Common myeloid progenitor, CD34-positive (primary cell): ENCODE results near the gene PDLIM5.
A peak's percentile ranks its signal among the peaks of the same experiment; 100 is the strongest.

Experiments
- CTCF ChIA-PET: fragments of 350-600 bp; sonication (Branson Sonifier 250); formaldehyde crosslinking; loops from one replicate; lab custom pipeline; 2021; ENCODE audit warnings: antibody characterized with exemption; lab: Charles Lee
- POLR2A ChIA-PET: fragments of 350-600 bp; sonication (Branson Sonifier 250); formaldehyde crosslinking; loops from one replicate; lab custom pipeline; 2021; ENCODE audit warnings: antibody characterized with exemption; lab: Charles Lee
- DNase-seq, 3 donors: peaks; one replicate each; pipeline versions ENCODE4 v3.0.0 to v3.0.0-alpha.2; 2013
- H3K27ac ChIP-seq, 2 experiments: 1 replicate in 1 of 2; 2 replicates in 1 of 2; pipeline ENCODE4 v1.7.0; 2013; ENCODE audit warnings: inconsistent platforms in 2 of 2, low read length in 2 of 2, mild to moderate bottlenecking in 2 of 2, low read depth in 1 of 2, moderate library complexity in 1 of 2; ENCODE audit not compliant: severe bottlenecking in 2 of 2, insufficient read depth in 1 of 2, poor library complexity in 1 of 2
- H3K27me3 ChIP-seq, 5 experiments: replicated peaks in 2 of 5; 1 replicate in 3 of 5; 2 replicates in 2 of 5; pipeline versions ENCODE4 v1.6.1 to v1.7.0; 2013; ENCODE audit warnings: low read length in 4 of 5, mild to moderate bottlenecking in 2 of 5, moderate library complexity in 2 of 5, inconsistent platforms in 1 of 5; ENCODE audit not compliant: insufficient read depth in 5 of 5, control insufficient read depth in 4 of 5
- H3K36me3 ChIP-seq, 4 experiments: 1 replicate in 2 of 4; 2 replicates in 2 of 4; pipeline versions ENCODE4 v1.6.1 to v1.7.0; 2013; ENCODE audit warnings: low read length in 3 of 4, control low read depth in 1 of 4, mild to moderate bottlenecking in 1 of 4; ENCODE audit not compliant: control insufficient read depth in 4 of 4, insufficient read depth in 4 of 4
- H3K4me1 ChIP-seq, 4 experiments: 1 replicate in 3 of 4; 2 replicates in 1 of 4; pipeline versions ENCODE4 v1.6.1 to v1.7.1; 2013; ENCODE audit warnings: low read length in 3 of 4, mild to moderate bottlenecking in 3 of 4, control low read depth in 1 of 4, inconsistent platforms in 1 of 4, moderate library complexity in 1 of 4; ENCODE audit not compliant: control insufficient read depth in 4 of 4, insufficient read depth in 4 of 4; ENCODE audit errors: control extremely low read depth in 1 of 4
- H3K4me3 ChIP-seq, 7 experiments: 1 replicate in 4 of 7; 2 replicates in 3 of 7; pipeline versions ENCODE4 v1.5.1 to v1.7.0; 2013; ENCODE audit warnings: mild to moderate bottlenecking in 7 of 7, low read length in 6 of 7, moderate library complexity in 6 of 7, inconsistent platforms in 2 of 7, low read depth in 2 of 7, control low read depth in 1 of 7; ENCODE audit not compliant: insufficient read depth in 4 of 7, control insufficient read depth in 1 of 7; ENCODE audit errors: extremely low read depth in 1 of 7
- H3K9me3 ChIP-seq, 5 experiments: 1 replicate in 4 of 5; 2 replicates in 1 of 5; pipeline versions ENCODE4 v1.6.1 to v1.7.1; 2013; ENCODE audit warnings: low read length in 4 of 5, mild to moderate bottlenecking in 2 of 5, inconsistent platforms in 1 of 5, low read depth in 1 of 5, moderate library complexity in 1 of 5; ENCODE audit not compliant: control insufficient read depth in 4 of 5, insufficient read depth in 2 of 5; ENCODE audit errors: control extremely low read depth in 1 of 5
- WGBS: methylation state at CpG from one replicate; pipeline ENCODE4 v1.1.5; 2013; ENCODE audit not compliant: insufficient coverage; 5-methylcytosine and 5-hydroxymethylcytosine counted together

PDLIM5 gene

DNA sequence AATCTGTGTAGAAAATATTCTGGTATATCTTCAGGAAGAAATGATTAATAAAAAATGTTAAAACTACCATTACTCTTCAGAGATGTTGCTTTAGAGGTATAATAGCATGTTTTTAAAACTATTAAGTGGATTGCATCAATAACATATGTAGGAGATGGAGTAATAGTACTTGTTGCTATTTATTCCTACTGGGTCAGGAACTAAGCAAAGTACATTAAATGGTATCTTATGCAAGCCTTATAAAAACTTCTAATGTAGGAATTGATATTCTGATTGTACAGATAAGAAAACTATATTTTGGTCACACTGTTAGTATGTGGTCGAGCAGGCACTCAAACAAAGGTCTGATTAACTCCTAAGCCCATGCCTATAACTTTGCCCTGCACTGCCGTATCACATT, 31.4 kb upstream of the PDLIM5 start:
- Histone ChIP-seq H3K27me3 (no peaks in the 10 kb centered on the region), H3K27ac (no peak overlapping the region), H3K4me1 (no peaks in the 10 kb centered on the region), H3K4me3 (no peak overlapping the region), H3K9me3 (peaks cover 0 to 21% (median 3%) of the 10 kb centered on the region in 5 experiments), H3K36me3 (no peaks in the 10 kb centered on the region)
- ChIA-PET POLR2A (no interaction called here), CTCF (no interaction called here)
- no peak for DNase-seq
- WGBS: 90% methylated on average over 2 of the region's 2 CpGs

DNA sequence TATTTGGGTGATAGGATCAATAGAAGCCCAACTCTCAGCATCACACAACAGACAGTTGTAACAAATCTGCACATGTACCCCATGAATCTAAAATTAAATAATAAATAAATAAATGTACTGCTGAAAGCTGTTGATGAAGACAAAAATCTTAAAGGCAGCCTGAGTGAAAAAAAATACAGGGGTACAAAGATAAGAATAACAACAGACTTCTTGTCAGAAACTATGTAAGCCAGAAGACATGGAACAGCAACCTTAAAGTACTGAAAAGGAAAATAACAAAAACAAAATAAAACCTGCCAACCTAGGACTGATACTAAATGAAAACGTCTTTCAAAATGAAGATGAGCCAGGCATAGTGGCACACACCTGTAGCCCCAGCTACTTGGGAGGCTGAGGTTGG, 25.0 kb upstream of the PDLIM5 start:
- CTCF ChIA-PET: no interaction called here
- no CpG with 5 or more reads among the region's 1 CpG for WGBS
- no peaks in the 10 kb centered on the region for H3K4me1 ChIP-seq
- no peaks in the 10 kb centered on the region for H3K27me3 ChIP-seq
- peaks cover 0 to 35% (median 0%) of the 10 kb centered on the region in 5 experiments for H3K9me3 ChIP-seq
- peak; percentile 5 to 55 (median 34) for DNase-seq
- POLR2A ChIA-PET: no interaction called here
- no peak overlapping the region for H3K4me3 ChIP-seq
- H3K27ac ChIP-seq: no peak overlapping the region
- no peaks in the 10 kb centered on the region for H3K36me3 ChIP-seq

DNA sequence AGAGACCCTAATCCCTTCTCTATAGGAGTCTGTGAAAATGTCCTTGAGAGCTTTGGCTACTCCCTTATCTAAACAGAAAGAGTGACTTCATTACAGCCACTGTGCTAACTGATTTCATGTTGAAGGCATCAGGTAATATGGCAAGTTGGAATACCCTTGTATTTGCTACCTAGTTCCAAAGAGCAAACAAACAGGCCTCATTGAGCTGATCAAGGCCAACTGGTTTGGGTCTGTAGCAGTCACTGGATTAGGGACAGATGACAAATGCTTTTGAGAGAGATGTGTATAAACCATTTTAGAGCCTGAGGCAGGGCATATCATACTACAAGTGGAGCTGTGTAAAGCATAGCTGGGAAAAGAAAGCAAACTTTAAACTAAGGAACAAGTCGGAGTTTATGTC, 22.9 kb upstream of the PDLIM5 start:
- H3K9me3 ChIP-seq: peaks cover 0 to 33% (median 0%) of the 10 kb centered on the region in 5 experiments
- ChIA-PET POLR2A (no interaction called here), CTCF (interaction anchor here (0.7 to 1.6 kb wide), 4 partner anchors 10 to 91 kb away, joined by 3 to 4 read pairs (median 3); no protein-coding TSS in a partner anchor)
- WGBS: 100% methylated on average over 1 of the region's 1 CpG
- H3K27ac ChIP-seq: no peak overlapping the region
- no peak for DNase-seq
- no peaks in the 10 kb centered on the region for H3K27me3 ChIP-seq
- H3K36me3 ChIP-seq: no peaks in the 10 kb centered on the region
- no peak overlapping the region for H3K4me3 ChIP-seq
- H3K4me1 ChIP-seq: no peaks in the 10 kb centered on the region

DNA sequence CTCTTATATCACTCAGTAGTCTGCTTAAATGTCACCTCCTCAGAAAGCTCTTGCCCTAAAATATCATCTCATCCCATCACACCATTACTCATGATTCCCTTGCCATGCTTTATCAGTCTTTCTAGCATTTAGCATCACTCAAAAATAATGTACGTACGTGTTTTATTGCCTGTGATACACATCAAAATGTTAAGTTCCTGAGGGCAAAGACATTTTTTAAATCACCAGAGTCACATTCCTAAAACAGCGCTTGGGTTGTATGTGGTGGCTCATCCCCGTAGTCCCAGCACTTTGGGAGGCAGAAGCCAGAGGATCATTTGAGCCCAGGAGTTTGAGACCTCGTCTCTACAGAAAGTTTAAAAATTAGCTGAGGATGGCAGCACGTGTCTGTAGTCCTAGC, 21.3 kb upstream of the PDLIM5 start:
- 94% methylated on average over 5 of the region's 6 CpGs for WGBS
- DNase-seq: no peak
- CTCF ChIA-PET: interaction anchor here (0.9 to 1.2 kb wide), 2 partner anchors 23 kb away, joined by 4 to 5 read pairs; no protein-coding TSS in a partner anchor
- no peak overlapping the region for H3K4me3 ChIP-seq
- H3K27me3 ChIP-seq: no peaks in the 10 kb centered on the region
- POLR2A ChIA-PET: no interaction called here
- H3K4me1 ChIP-seq: no peaks in the 10 kb centered on the region
- H3K27ac ChIP-seq: no peak overlapping the region
- no peaks in the 10 kb centered on the region for H3K36me3 ChIP-seq
- H3K9me3 ChIP-seq: peaks cover 0 to 22% (median 0%) of the 10 kb centered on the region in 5 experiments

DNA sequence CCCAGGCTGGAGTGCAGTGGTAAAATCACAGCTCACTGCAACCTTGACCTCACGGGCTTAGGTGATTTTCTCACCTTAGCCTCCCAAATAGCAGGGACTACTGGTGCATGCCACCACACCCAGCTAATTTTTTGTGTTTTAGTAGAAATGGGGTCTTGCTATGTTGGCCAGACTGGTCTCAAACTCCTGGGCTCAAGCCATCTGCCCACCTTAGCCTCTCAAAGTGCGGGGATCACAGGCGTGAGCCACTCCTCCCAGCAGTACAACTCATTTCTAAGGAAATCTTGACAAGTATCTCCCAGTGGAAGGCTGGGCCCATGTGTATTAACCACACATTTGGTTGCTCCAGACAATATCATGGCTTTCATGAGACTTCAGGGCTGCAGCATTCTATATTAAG, 20.4 kb upstream of the PDLIM5 start:
- H3K4me1 ChIP-seq: no peaks in the 10 kb centered on the region
- H3K27ac ChIP-seq: no peak overlapping the region
- 91% methylated on average over 3 of the region's 3 CpGs for WGBS
- DNase-seq: no peak
- no peak overlapping the region for H3K4me3 ChIP-seq
- H3K9me3 ChIP-seq: peaks cover 0 to 13% (median 0%) of the 10 kb centered on the region in 5 experiments
- CTCF ChIA-PET: interaction anchor here (1.2 to 1.5 kb wide), 2 partner anchors 18 to 24 kb away, joined by 4 to 5 read pairs; no protein-coding TSS in a partner anchor
- no peaks in the 10 kb centered on the region for H3K27me3 ChIP-seq
- POLR2A ChIA-PET: no interaction called here
- no peaks in the 10 kb centered on the region for H3K36me3 ChIP-seq

DNA sequence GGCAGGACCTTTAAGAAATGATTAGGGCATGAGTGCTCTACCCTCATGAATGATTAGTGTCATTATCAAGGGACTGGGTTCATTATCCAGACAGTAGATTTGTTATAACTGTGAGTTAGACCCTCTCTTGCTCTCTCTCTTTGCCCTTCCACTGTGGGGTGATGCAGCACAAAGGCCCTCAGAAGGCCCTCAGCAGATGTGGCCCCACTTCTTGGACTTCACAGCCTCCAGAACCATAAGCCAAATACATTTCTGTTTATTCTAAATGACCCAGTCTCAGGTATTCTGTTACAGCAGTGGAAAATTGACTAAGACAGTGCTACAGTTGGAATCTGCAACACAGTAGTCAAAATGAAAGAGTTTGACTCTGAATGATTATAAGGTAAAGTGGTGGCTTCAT, 17.2 kb upstream of the PDLIM5 start:
- Histone ChIP-seq H3K4me1 (peaks cover 0 to under 1% (median 0%) of the 10 kb centered on the region in 4 experiments), H3K27ac (no peak overlapping the region), H3K27me3 (no peaks in the 10 kb centered on the region), H3K36me3 (no peaks in the 10 kb centered on the region), H3K4me3 (no peak overlapping the region), H3K9me3 (no peaks in the 10 kb centered on the region)
- ChIA-PET CTCF (no interaction called here), POLR2A (no interaction called here)
- DNase-seq: no peak

DNA sequence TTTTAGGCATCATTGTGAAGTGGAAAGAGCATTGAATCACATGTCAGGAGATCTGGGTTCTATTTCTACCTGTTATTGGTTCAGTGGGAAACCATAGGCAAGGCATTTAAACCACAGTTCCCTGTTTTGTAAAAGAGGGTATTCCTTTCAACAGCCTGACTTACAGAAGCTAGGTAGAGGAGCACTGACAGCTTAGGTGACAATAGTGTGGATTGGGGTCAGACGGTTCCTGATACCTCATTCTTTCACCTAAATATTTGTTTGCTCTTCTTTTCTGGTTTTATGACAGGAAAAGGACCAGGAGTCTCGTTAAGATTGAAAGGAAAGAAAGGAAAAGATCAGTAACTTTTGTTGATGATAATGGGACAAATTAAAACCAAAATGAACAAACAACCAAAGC, 15.9 kb upstream of the PDLIM5 start:
- no peak overlapping the region for H3K27ac ChIP-seq
- ChIA-PET CTCF (no interaction called here), POLR2A (no interaction called here)
- H3K9me3 ChIP-seq: no peaks in the 10 kb centered on the region
- H3K27me3 ChIP-seq: no peaks in the 10 kb centered on the region
- no CpG with 5 or more reads among the region's 2 CpGs for WGBS
- H3K36me3 ChIP-seq: no peaks in the 10 kb centered on the region
- DNase-seq: no peak
- H3K4me1 ChIP-seq: peaks cover 0 to 5% (median 1%) of the 10 kb centered on the region in 4 experiments
- no peak overlapping the region for H3K4me3 ChIP-seq
